HCT116 (cell line): Measurements from ENCODE around the gene ERICH6. TPM values are rescaled to one million over a fixed set of nuclear protein-coding genes. Genes with fewer than 3 reads are reported as not detected.

Source experiments
- ATAC-seq: fragments of 200-7000 bp; cut with Tn5 transposase; 2 replicates; pipeline ENCODE4 v1.9.1; 2020; ENCODE audit warnings: mild to moderate bottlenecking, moderate library complexity
- BruUV-seq: library from RNA; stranded (reverse); fragments of 400-500 nt; replicated peaks from 2 replicates; lab custom pipeline; 2021; lab: Mats Ljungman, UMichigan
- CTCF ChIA-PET: fragments of 300-600 bp; sonication (Branson Sonifier 250); formaldehyde crosslinking; loops from one replicate; lab custom pipeline; 2021; ENCODE audit warnings: antibody characterized with exemption; lab: Charles Lee
- POLR2A ChIA-PET: fragments of 300-600, 350-600 bp; sonication (Branson Sonifier 250); formaldehyde crosslinking; loops from one replicate; lab custom pipeline; 2021; ENCODE audit warnings: antibody characterized with exemption; lab: Charles Lee
- RAD21 ChIA-PET, 2 experiments: fragments of 300-600 bp; sonication (Branson Sonifier 250); formaldehyde crosslinking; loops; one replicate each; lab custom pipeline; 2023; ENCODE audit warnings: low total read pairs in 2 of 2; ENCODE audit not compliant: uncharacterized antibody in 2 of 2, unreplicated experiment in 2 of 2, low non-redundant PET in 1 of 2; lab: Charles Lee
- DNase-seq: peaks from one replicate; pipeline ENCODE4 v3.0.0-alpha.2; 2010; ENCODE audit warnings: low read depth, low spot score
- H2AFZ ChIP-seq: fragments of 200-600 bp; shearing (Covaris generic), sonication (generic); 2 replicates; pipeline ENCODE4 v1.6.1; 2017; ENCODE audit warnings: low read depth, mixed run types, mixed read lengths, antibody characterized with exemption, low read length; ENCODE audit not compliant: poor library complexity, severe bottlenecking
- H3K27ac ChIP-seq: 2 replicates; pipeline ENCODE4 v1.5.1; 2012; ENCODE audit warnings: low read depth, low read length
- H3K27me3 ChIP-seq: fragments of 200-600 bp; sonication (generic); 2 replicates; pipeline ENCODE4 v1.6.1; 2016; ENCODE audit warnings: mixed run types, low read length, mixed read lengths; ENCODE audit not compliant: insufficient read depth
- H3K36me3 ChIP-seq, 2 experiments: fragments of 200-500 bp in 1 of 2; fragments of 200-600 bp in 1 of 2; sonication (Bioruptor generic) in 1 of 2; sonication (generic) in 1 of 2; 2 replicates each; pipeline versions ENCODE4 v1.5.1 to v1.6.1; 2014 to 2016; ENCODE audit warnings: low read length in 2 of 2, inconsistent platforms in 1 of 2, mixed read lengths in 1 of 2, mixed run types in 1 of 2; ENCODE audit not compliant: insufficient read depth in 2 of 2, control insufficient read depth in 1 of 2
- H3K4me1 ChIP-seq, 2 experiments: fragments of 200-600 bp in 1 of 2; sonication (generic) in 1 of 2; 2 replicates each; pipeline versions ENCODE4 v1.5.1 to v1.6.1; 2012 to 2017; ENCODE audit warnings: low read length in 2 of 2, inconsistent platforms in 1 of 2, mild to moderate bottlenecking in 1 of 2, mixed read lengths in 1 of 2, mixed run types in 1 of 2, moderate library complexity in 1 of 2; ENCODE audit not compliant: insufficient read depth in 2 of 2, control insufficient read depth in 1 of 2
- H3K4me2 ChIP-seq: fragments of 200-600 bp; sonication (generic); 2 replicates; pipeline ENCODE4 v1.6.1; 2017; ENCODE audit warnings: mixed run types, low read length, mixed read lengths
- H3K4me3 ChIP-seq, 2 experiments: fragments of 200-600 bp in 1 of 2; sonication (generic) in 1 of 2; replicated peaks in 1 of 2; 2 replicates each; pipeline ENCODE4 v1.5.1; 2011 to 2016; ENCODE audit warnings: low read length in 2 of 2, control low read depth in 1 of 2, low read depth in 1 of 2, mild to moderate bottlenecking in 1 of 2, mixed read lengths in 1 of 2, mixed run types in 1 of 2
- H3K79me2 ChIP-seq: fragments of 200-600 bp; sonication (generic); 2 replicates; pipeline ENCODE4 v1.6.1; 2017; ENCODE audit warnings: mild to moderate bottlenecking, mixed run types, low read length, moderate library complexity, mixed read lengths; ENCODE audit not compliant: insufficient read depth
- H3K9ac ChIP-seq: fragments of 200-600 bp; sonication (generic); 2 replicates; pipeline ENCODE4 v1.6.1; 2016; ENCODE audit warnings: low read length, mixed read lengths
- H3K9me2 ChIP-seq: fragments of 200-600 bp; sonication (generic), shearing (Covaris generic); 2 replicates; pipeline ENCODE4 v1.6.1; 2017; ENCODE audit warnings: mixed run types, mild to moderate bottlenecking, moderate library complexity; ENCODE audit not compliant: insufficient read depth
- H3K9me3 ChIP-seq, 2 experiments: fragments of 200-500 bp in 1 of 2; fragments of 200-600 bp in 1 of 2; sonication (Bioruptor generic) in 1 of 2; sonication (generic) in 1 of 2; 2 replicates each; pipeline ENCODE4 v1.6.1; 2014 to 2017; ENCODE audit warnings: low read length in 2 of 2, mixed read lengths in 2 of 2, inconsistent platforms in 1 of 2, low read depth in 1 of 2, mild to moderate bottlenecking in 1 of 2, mixed run types in 1 of 2, moderate library complexity in 1 of 2; ENCODE audit not compliant: control insufficient read depth in 1 of 2, insufficient read depth in 1 of 2
- H4K20me1 ChIP-seq: fragments of 200-600 bp; sonication (generic), shearing (Covaris generic); 2 replicates; pipeline ENCODE4 v1.6.1; 2017; ENCODE audit warnings: mixed run types, mild to moderate bottlenecking, moderate library complexity; ENCODE audit not compliant: insufficient read depth
- CBX3 ChIP-seq: IDR thresholded peaks from 2 replicates; pipeline ENCODE4 v1.6.1; 2012; ENCODE audit warnings: low read depth
- EGR1 ChIP-seq: IDR thresholded peaks from 2 replicates; pipeline ENCODE4 v1.6.1; 2012; ENCODE audit warnings: low read depth
- EZH2 ChIP-seq: fragments of 200-600 bp; sonication (generic); IDR thresholded peaks from 2 replicates; pipeline ENCODE4 v1.6.1; 2017; ENCODE audit warnings: antibody characterized with exemption, mixed run types
- FOSL1 ChIP-seq: IDR thresholded peaks from 2 replicates; pipeline ENCODE4 v1.6.1; 2012; ENCODE audit warnings: low read depth
- JUND ChIP-seq: IDR thresholded peaks from 2 replicates; pipeline ENCODE4 v1.6.1; 2012
- POLR2A ChIP-seq: IDR thresholded peaks from 2 replicates; pipeline ENCODE4 v1.7.0; 2011; ENCODE audit warnings: borderline replicate concordance; ENCODE audit not compliant: insufficient read depth, insufficient read length; ENCODE audit errors: extremely low read depth
- RAD21 ChIP-seq: IDR thresholded peaks from 2 replicates; pipeline ENCODE4 v1.6.1; 2012; ENCODE audit warnings: low read depth, mild to moderate bottlenecking
- SP1 ChIP-seq: IDR thresholded peaks from 2 replicates; pipeline ENCODE4 v1.6.1; 2012; ENCODE audit warnings: low read depth
- ZBTB33 ChIP-seq: IDR thresholded peaks from 2 replicates; pipeline ENCODE4 v1.6.1; 2011; ENCODE audit warnings: mild to moderate bottlenecking, low read length, moderate library complexity; ENCODE audit not compliant: insufficient replicate concordance; ENCODE audit errors: extremely low read depth
- ZNF274 ChIP-seq: fragments of 200-500 bp; sonication (Bioruptor generic); IDR thresholded peaks from 2 replicates; pipeline ENCODE4 v1.6.1; 2014; ENCODE audit warnings: mild to moderate bottlenecking, low read depth, low read length, inconsistent platforms
- intact Hi-C: fragments of 100-400 bp; cut with micrococcal nuclease; formaldehyde crosslinking; loops from 2 replicates; pipeline ENCODE4 v1.10.0; 2022
- total RNA-seq: library from RNA; stranded (reverse); gene quantifications from one replicate; pipeline ENCODE4 v1.2.1, GENCODE V29; 2021; ENCODE audit not compliant: unreplicated experiment

ERICH6 gene
- total RNA-seq, 1 experiment from 2014 or later: not detected

GRCh38 chr3:150612494-150612893 is 91.2 kb downstream of the ERICH6 start:
- BruUV-seq: no TSS peak
- ChIA-PET CTCF (no interaction called here), RAD21 (no interaction called here), POLR2A (interaction anchor here (1.6 kb wide), 1 partner anchor 10 kb away, joined by 3 read pairs; the partner anchor contains the start of gene SELENOT)
- TF ChIP-seq CBX3 (no peak), JUND (no peak), SP1 (no peak), ZBTB33 (no peak), EGR1 (no peak), ZNF274 (no peak)
- H3K4me1 ChIP-seq: no peaks in the 10 kb centered on the region
- no peak overlapping the region for H3K4me2 ChIP-seq
- H3K4me3 ChIP-seq: no peak overlapping the region
- no peak overlapping the region for H2AFZ ChIP-seq
- no peak for DNase-seq
- intact Hi-C loops: no loop called here
- no peaks in the 10 kb centered on the region for H3K9me2 ChIP-seq
- H3K27me3 ChIP-seq: no peaks in the 10 kb centered on the region
- H4K20me1 ChIP-seq: peaks cover 10% of the 10 kb centered on the region; the same call in 1 of the 2 replicates
- no peaks in the 10 kb centered on the region for H3K9me3 ChIP-seq
- ATAC-seq: no peak
- no peak overlapping the region for H3K27ac ChIP-seq
- no peak overlapping the region for H3K9ac ChIP-seq
- H3K36me3 ChIP-seq: no peaks in the 10 kb centered on the region
- peaks cover 81% of the 10 kb centered on the region for H3K79me2 ChIP-seq

- Histone ChIP-seq H3K9me2 (no peaks in the 10 kb centered on the region), H3K9me3 (no peaks in the 10 kb centered on the region), H3K36me3 (no peaks in the 10 kb centered on the region), H3K27ac (no peak overlapping the region), H3K79me2 (peaks cover 81% of the 10 kb centered on the region), H2AFZ (no peak overlapping the region), H3K4me1 (no peaks in the 10 kb centered on the region), H4K20me1 (peaks cover 10% of the 10 kb centered on the region; the same call in 1 of the 2 replicates), H3K4me3 (no peak overlapping the region), H3K9ac (no peak overlapping the region), H3K4me2 (no peak overlapping the region), H3K27me3 (no peaks in the 10 kb centered on the region)
- ChIA-PET POLR2A (interaction anchor here (1.6 kb wide), 1 partner anchor 9 kb away, joined by 3 read pairs; the partner anchor contains the start of gene SELENOT), CTCF (no interaction called here), RAD21 (no interaction called here)
- no peak for DNase-seq
- no peak for TF ChIP-seq RAD21
- no peak for TF ChIP-seq POLR2A
- TF ChIP-seq ZNF274: no peak
- TF ChIP-seq SP1: no peak
- TF ChIP-seq ZBTB33: no peak
- no peak for TF ChIP-seq CBX3
- no peak for TF ChIP-seq EZH2
- TF ChIP-seq FOSL1: no peak
- BruUV-seq: no TSS peak
- no peak for ATAC-seq
- intact Hi-C loops: no loop called here
These were observed 92.1 kb downstream of the ERICH6 start for GRCh38 chr3:150611666-150612065.
